DMS 273 (cell line): ENCODE results near the gene ANO4.
A peak's percentile ranks its signal among the peaks of the same experiment; 100 is the strongest.

Source experiments
- DNase-seq: peaks from one replicate; lab custom pipeline; 2025; ENCODE audit not compliant: unreplicated experiment; lab: John Stamatoyannopoulos, UW

The ANO4 gene

DNA sequence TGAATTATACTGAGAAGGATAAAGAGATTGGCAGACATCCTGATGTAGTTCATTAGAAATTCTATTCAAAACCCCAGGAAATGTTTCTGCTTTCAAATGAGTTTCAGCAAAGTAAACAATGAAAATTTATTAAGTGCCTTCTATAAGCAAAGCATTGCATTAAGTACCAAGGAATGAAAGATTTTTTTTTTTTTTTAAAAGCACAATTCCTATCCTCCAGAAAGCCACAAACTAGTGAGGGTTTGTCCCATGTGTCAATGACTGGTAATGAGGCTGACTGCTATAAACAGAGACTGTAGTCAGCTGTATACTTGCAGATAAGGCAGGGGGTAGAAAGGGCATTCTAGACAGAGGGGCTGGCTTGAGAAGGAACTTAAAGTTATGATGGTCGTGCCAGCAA lies 6.7 kb downstream of the ANO4 start:
- DNase-seq: no peak

DNA sequence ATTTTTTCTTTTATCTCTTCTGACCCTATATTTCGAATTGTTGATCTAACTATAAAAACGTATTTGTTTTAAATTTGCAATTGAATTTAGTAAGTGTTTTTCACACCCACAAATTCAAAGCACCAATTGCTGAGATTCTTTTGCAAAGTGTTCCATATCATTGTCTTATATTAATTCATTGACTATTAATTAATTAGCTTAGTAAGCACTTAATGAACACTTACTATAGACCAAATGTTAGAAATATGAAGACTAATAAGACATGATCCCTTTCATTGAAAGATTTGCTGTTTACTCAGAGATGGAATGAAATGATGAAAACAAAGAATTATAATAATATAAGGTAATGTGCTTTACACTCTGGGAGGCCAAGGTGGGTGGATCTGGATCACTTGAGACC lies 14.2 kb downstream of the ANO4 start:
- no peak for DNase-seq

DNA sequence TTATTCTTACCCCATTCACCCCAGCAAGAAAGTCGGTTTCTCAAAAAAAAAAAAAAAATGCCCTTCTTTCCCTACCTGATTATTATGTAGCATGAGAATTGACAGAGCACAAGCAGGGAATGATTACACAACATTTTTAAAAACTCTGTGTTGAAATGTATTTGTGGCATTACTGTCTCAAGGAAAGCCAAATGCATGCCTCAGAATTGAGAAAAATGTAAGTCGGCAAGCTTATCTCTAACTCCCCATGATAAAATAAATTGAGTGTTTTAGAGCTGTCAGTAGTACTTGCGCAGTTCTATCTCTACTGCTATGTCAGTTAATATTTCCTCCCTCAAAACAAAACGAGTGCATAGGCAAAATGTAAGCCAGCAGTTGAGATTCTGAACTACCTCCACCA lies 25.7 kb downstream of the ANO4 start:
- DNase-seq: no peak

DNA sequence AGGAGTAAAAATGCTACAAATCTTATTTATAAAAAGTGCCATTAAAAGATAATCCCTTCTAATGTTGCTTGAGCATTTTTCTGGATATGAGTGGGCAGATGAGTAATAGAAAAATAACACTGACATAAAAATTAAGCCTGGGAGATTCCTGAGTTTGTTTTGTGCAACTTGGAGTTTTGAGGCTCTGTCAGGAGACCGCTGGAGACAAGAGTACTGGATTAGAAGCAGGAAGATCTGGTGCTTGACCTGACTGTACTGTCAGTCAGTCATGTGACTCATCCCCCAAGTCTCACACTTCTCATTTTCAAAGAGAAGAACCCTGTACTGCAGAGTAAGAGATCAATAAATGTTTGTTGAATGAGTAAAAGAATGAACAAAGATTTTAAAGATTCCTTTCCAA lies 29.4 kb downstream of the ANO4 start:
- DNase-seq: no peak

DNA sequence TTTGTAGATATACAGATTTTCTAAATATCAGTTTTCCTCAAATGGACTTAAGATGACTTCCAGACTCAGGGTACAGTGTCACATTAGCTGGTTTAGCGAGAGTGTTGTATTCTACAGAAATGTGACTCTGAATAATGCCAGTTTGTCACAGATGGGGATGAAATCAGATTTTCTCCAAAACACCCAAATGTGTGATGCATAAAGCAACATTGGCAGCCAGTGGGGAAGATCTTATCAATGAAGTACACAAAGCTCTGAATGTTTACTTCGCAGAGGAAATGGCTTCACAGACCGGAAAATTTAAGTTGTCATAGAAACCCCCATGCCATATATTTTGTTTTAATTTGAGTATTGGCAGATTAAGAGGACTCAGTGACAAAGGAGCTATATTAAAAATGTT lies 29.9 kb downstream of the ANO4 start:
- no peak for DNase-seq

DNA sequence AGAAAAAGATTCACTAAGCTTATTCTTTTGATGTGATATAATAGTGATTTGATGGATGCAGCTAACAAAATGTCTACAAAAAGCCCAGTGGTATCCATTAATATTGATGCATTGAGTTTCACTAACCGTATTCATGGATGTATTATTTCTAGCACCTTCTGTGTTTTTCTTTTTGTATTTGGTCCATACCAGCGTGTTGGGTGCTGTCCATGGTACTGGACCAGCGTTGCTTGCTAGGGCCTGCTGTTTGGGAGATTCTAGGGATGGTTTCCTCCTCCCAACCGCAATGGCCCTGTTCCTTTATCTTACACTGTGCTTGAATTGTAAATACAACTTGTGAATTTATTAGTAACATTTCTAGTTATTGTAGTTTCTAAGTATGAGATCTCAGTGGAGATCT lies 31.7 kb downstream of the ANO4 start:
- DNase-seq: peak; percentile 8

DNA sequence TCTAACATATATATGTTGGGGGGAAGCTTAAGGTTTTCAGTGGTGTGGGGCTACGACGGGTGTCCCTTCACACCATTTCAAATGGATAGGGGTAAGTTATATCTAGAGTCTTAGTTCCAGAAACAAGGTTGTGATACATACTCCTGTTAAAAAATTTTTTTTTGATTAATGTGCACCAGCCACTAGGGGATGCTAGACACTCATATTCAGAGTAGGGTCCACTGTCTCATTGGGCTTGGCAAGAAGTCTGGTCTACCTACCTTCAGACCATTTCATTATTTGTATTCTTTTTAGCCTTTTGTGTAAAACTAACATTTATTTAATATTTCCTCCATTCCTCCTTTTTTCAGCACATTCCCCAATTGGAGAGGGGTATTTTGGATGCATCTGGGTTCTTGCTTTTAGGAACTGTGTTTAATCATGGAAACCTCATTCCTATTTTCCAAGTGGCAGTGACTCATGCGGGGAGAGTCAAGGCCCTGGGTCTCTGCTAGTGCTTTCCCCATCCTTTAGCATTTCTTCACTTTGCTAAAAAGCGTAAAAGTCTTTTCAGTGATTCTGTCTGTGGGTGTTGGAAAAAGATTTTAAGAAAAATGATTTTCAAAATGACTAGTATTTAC lies 33.4 kb downstream of the ANO4 start:
- peak; percentile 57 for DNase-seq

DNA sequence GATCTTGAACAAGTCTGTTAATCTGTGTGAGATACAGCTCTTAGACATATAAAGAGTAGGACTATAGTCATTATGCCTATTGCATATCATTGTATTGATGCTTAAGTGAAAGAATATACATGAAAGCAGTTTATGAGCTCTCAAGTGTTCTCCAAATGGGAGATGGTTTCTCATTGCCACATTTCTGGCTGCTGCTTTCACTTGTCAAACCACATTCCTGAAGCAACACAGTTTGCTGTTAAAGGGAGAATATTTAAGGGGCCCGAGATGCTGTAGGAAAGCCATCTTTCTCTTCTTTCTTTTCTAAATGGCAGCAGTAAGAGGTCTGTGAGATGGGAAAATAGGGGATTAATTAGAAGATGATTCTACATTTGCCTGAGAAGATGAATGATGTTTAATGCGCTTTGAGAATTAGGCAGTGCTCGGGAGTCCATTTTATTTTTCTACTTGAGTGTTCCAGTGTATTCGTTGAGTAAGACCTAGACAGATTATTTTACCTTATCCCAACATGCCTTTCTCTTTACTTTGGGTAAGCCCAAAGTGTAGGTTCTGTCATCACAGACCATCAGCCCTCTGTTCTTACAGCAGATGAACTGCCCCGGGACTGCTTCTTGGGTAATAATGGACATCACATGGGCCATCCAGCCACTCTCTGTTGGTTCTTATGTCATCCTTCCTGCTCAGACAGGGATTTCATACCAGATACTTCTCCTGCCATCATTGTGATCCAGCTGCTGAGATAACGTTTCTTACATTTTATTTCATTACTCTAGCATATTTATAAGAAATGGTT lies 35.6 kb downstream of the ANO4 start:
- no peak for DNase-seq

DNA sequence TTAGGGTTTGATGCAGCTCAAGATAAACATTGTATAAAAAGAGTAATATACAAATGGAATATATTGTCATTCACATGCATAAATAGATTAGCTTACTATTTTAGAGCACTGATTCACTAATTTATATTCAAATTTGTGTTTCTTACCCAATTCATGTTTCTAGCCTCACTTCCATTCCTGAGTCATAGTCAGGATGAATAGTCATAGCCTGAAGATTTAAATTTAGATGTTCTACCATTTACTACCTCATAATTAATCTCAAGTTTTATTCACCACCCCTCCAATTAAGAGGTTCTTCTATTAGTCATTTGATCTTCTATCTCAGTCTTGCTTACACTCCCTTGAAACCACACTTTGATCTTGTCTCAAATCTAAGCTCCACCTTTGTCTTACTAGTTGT lies 38.7 kb downstream of the ANO4 start:
- no peak for DNase-seq

DNA sequence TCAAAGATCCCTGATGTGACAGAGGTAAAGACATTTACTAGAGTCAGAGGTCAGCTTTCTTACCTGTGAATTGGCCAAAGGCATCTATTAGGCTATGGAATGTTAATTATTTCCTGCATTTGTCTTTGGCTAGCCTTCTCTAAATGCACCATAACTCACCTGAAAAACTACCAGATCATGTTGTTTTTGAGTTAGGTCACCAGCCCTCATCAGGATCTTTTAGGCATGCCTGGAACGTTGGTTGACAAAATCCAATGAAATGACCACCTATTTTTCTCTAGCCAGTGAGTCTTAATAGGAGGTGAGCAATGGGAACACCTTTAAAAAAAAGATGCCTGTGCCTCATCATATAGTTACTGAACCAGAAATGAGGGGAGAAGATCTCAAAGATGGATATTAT lies 46.2 kb downstream of the ANO4 start:
- DNase-seq: no peak

DNA sequence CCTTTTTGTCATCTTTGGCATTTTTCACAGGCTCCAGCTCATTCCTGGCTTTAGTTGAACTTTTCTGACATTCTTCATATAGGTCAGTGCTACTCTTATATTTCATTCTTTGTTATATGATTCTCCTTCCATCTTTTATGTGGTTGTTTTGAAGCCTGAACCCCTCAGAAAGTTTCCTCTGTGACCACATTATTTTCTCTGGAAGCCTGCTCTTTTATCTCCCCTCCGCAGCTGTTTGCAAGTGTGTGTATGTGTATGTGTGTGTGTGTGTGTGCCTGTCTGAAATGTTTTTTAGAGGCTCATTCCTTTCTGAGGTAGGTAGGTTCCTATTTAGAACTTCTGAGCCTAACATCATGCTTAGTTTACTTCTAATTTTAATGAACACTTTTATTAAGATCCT lies 47.6 kb downstream of the ANO4 start:
- DNase-seq: no peak

DNA sequence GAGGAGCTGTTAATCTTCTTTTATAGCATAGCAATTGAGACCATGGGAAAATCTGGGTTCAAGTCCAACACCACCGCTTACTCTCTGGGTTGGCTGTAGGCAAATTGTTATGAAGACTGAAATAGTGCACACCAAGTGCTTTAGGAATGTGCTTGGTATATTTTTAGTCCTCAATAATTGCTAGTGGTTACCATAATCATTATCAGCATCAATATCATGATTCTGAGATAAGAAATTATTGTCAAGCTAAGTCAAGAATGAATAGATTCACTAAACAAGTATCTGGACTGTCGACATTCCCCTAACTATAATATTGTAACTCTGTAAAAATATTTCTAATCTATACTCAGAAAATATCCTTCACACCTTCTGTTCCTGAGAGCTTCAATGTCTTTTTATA lies 48.5 kb downstream of the ANO4 start:
- no peak for DNase-seq

DNA sequence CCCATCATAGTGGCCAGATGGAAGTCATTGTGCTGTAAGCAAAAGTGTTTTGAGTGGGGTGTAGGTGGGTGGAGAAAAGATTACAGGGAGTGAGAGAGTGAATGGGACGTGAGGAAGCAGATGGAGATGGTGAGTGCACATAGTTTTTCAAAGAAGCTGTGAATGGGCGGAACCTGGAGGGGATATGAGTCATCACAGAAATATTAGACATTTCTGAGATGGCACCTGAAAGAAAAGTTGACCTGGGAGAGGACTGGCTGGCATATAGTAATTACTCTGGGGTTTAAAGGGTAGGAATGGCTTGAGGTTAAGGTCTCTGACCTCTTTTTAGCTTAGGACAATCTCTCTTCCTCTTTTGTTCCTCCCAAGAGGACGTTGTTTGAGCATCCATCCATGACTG lies 50.5 kb downstream of the ANO4 start:
- peak; percentile 8 for DNase-seq

DNA sequence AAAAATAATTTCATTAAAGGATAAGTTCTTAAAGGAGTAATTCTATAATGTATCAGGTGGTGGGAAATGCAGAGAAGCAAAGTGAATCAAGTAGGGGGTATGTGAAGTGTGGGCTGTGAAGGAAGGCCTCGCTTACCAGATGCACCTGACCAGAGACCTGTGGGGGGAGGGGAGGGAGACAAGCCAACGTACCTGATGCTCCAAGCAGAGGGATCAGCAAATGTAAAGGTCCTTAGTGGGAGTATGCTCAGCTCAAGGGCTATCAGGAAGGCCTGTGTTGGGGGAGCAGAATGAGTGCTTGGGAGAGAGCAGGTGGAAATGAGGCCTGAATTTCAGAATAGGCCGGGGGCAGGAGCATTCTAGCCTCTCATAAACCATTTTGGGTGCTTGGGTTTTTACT lies 57.1 kb downstream of the ANO4 start:
- DNase-seq: no peak

DNA sequence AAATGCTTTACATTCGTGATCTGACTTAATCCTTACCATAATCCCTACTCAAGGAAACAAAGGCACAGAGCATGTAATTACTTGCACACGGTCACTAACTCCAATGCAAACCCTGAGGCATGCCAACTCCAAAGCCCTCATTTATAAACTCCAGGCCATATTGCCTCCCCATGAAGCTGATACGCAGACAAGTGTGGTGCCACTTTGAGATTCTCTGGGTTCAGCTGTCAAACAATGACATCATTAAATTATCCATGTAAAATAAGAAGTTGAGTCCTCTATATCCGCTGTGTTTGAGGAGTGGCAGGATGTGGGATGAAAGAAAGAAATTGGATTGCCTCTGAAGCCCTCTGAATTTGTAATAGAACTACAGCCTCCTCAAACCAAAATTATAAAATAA lies 62.8 kb downstream of the ANO4 start:
- DNase-seq: no peak

DNA sequence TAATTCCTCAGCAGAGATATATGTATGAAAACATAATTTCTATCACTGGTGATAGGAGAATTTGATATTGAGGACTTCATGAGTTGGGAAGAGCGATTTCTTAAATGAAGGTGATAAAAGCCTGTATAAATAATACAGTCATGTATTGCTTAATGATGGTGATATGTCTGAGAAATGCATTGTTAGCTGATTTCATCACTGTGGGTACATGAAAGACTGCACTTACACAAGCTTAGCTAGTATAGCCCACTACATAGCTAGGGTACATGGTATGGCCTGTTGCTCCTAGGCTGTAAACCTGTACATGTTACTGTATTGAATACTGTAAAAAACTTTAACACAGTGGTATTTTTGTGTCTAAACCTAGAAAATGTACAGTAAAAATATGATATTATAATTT lies 63.4 kb downstream of the ANO4 start:
- DNase-seq: no peak

DNA sequence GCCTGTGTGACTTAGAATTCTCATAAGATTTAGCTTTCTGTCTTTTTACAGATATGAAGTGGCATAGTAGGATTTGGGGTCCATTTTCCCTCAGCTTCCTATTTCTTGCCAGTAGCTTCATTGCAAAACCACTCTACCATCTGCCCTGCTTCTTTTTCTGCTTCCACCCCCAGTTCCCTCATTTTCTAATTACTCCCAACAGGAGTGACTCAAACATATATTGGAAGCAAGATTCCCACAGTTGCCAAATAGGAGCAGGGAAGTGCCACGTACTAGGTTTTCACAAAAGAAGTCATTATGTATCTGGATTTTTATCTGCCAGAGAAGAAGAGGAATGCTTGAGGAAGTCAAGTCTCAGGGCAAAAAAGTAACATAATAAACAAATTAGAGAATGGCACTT lies 64.1 kb downstream of the ANO4 start:
- DNase-seq: no peak

DNA sequence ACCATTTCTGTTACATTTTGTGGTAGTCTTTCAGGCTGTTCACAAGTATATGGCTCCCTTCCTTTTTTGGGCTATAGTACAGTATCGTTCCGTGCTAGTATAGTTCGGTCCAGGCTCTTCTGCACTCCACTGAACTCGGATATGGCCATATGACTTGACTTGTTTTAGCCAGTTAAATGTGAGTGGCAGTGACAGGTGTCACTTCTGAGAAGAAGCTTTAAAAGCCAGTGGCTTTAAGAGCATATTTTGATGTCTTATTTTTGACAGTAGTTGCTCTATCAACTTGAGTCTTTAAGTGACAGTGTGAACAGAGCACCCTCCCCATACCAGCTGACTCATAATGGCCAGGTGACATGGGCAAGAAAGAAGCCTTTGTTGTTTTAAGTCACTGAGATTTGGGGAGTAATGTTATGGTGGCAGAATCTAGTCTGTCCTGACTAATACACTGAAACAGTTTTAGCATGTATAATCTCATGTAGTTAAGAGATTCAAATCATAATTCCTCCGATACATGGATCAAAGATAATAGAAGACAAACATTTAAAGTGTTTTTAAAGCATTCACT lies 64.6 kb downstream of the ANO4 start:
- DNase-seq: no peak

DNA sequence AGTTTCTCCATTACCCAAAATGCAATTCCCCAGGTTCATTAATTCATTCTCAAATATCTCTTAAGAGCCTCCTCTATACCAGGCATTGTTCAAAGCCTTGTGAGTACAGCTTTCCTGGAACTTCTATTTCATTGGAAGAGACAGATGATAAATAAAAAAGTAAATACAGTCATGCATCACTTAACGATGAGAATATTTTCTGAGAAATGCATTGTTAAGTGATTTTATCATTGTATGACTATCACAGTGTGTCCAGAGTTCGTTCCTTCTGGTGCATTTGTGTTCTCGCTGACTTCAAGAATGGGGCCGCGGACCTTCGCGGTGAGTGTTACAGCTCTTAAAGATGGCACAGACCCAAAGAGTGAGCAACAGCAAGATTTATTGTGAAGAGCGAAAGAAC lies 66.0 kb downstream of the ANO4 start:
- no peak for DNase-seq

DNA sequence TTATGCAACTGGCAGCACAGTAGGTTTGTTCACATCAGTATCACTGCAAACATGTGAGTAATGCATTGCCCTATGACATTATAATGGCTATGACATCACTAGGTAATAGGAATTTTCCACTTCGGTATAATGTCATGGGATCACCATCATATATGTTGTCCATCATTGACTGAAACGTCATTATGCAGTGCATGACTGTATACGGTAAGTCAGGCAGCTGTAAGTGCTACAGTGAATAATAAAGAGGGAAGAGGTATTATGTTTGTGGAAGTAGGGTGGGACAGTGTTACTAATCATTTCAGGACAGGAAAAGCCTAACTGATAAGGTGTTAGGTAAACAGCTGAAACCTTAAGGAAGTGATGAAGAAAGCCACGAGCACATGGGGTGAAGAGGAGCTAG lies 68.1 kb downstream of the ANO4 start:
- no peak for DNase-seq

DNA sequence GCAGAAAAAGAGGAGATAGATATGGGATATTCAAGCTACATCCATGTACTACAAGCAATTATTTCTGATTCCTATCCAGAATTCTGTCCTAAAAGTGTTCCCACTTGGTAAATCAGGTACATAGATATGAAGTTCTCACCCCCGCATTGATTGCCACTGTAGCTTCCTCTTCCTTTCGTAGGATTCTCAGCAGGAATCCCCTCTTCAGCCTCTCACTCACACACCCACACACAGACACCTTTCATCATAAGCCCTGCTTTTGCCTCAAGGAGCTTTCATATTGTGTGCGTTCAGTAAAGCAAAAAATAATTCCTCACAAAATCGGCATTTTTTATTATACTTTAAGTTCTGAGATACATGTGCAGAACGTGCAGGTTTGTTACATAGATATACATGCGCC lies 69.8 kb downstream of the ANO4 start:
- DNase-seq: no peak

DNA sequence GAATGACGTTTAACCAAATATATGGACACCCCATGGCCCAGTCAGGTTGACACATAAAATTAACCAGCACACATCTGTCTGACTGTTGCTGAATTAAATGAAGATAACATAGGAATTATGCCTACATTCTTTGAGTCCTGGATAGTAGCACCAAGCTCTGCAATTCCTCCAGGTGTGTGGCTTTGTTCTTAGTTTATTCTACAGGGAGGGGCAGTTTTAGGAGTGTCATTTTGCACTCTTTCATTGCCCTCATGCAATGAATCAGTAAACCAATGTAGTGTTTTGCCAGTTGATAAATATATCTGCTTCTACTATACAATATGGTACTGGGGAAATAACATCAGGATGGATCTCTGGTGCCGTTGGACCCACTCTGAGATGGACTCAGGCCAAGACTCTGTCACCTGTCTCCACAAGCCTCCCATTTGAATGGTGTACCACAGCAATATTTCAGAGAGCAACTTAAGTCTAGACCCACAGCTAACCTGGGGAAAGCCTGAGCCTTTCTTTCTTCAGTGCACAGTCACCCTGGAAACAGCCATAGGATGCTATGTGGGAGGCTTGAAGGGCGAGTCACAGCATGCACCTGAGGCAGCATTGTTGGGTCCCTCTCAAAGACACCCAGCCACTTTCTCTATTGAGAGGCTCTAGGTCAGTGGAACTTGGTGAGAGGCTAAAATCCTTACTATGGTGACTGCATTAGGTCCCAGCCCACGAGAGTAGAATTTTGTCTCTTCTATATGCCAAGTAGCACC lies 73.2 kb downstream of the ANO4 start:
- no peak for DNase-seq
